Upper lobe of right lung (tissue), 1 donor: Measurements from ENCODE around the gene STK32B. TPM values are rescaled to one million over a fixed set of nuclear protein-coding genes. Genes with fewer than 3 reads are reported as not detected.
A peak's percentile ranks its signal among the peaks of the same experiment; 100 is the strongest.

ENCODE experiments used
- ATAC-seq: fragments of 200-7000 bp; cut with Tn5 transposase; one replicate; pipeline ENCODE4 v1.9.1; 2020; ENCODE audit warnings: mild to moderate bottlenecking, moderate library complexity
- DNase-seq: peaks from one replicate; pipeline ENCODE4 v3.0.0-alpha.2; 2020
- H3K27ac ChIP-seq: fragments of 200-600 bp; one replicate; pipeline ENCODE4 v1.8.0; 2022
- H3K27me3 ChIP-seq: fragments of 200-600 bp; one replicate; pipeline ENCODE4 v1.8.0; 2022; ENCODE audit warnings: mild to moderate bottlenecking
- H3K36me3 ChIP-seq: fragments of 200-600 bp; one replicate; pipeline ENCODE4 v1.8.0; 2022
- H3K4me1 ChIP-seq: fragments of 200-600 bp; one replicate; pipeline ENCODE4 v1.8.0; 2022
- H3K4me3 ChIP-seq: fragments of 200-600 bp; one replicate; pipeline ENCODE4 v1.8.0; 2022; ENCODE audit warnings: mild to moderate bottlenecking
- H3K9me3 ChIP-seq: fragments of 200-600 bp; one replicate; pipeline ENCODE4 v1.8.0; 2022
- intact Hi-C: fragments of 100-400 bp; cut with DNase I; formaldehyde crosslinking; loops from one replicate; pipeline ENCODE4 v1.11.0; 2022
- total RNA-seq: library from RNA; stranded (reverse); fragmentation: NEBNext Ultra II Directional; extraction: Animal tissue kit (Norgen Biotek cat#: 25700); gene quantifications from one replicate; pipeline ENCODE4 v1.2.1, GENCODE V29; 2021
- TF ChIP-seq, protein P1 (sequence below): fragments of 200-600 bp; IDR thresholded peaks from one replicate; pipeline ENCODE4 v1.8.0; 2022; ENCODE audit warnings: antibody characterized with exemption
- donor health status: DM: no; HTN: yes; CAD: no; lungs with severe emphysema.

Gene STK32B
- total RNA-seq, 1 donor from 2014 or later: 2.8 TPM

- H3K27ac ChIP-seq: no peak overlapping the region
- ATAC-seq: no peak
Observed at GRCh38 chr4:5355846-5356245, 304.6 kb downstream of the STK32B start.

GRCh38 chr4:5357870-5358269 lies 306.6 kb downstream of the STK32B start:
- no peak overlapping the region for H3K27ac ChIP-seq
- DNase-seq (no peak), ATAC-seq (no peak)
- H3K9me3 ChIP-seq: no peaks in the 10 kb centered on the region
- intact Hi-C loops: no loop called here
- no peak overlapping the region for H3K4me3 ChIP-seq
- TF ChIP-seq, protein P1, sequence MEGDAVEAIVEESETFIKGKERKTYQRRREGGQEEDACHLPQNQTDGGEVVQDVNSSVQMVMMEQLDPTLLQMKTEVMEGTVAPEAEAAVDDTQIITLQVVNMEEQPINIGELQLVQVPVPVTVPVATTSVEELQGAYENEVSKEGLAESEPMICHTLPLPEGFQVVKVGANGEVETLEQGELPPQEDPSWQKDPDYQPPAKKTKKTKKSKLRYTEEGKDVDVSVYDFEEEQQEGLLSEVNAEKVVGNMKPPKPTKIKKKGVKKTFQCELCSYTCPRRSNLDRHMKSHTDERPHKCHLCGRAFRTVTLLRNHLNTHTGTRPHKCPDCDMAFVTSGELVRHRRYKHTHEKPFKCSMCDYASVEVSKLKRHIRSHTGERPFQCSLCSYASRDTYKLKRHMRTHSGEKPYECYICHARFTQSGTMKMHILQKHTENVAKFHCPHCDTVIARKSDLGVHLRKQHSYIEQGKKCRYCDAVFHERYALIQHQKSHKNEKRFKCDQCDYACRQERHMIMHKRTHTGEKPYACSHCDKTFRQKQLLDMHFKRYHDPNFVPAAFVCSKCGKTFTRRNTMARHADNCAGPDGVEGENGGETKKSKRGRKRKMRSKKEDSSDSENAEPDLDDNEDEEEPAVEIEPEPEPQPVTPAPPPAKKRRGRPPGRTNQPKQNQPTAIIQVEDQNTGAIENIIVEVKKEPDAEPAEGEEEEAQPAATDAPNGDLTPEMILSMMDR: no peak
- no peaks in the 10 kb centered on the region for H3K27me3 ChIP-seq
- H3K36me3 ChIP-seq: no peaks in the 10 kb centered on the region
- H3K4me1 ChIP-seq: no peaks in the 10 kb centered on the region

More at GRCh38 chr4:5355846-5356245, 304.6 kb downstream of the STK32B start:
- TF ChIP-seq, protein P1: no peak
- no peaks in the 10 kb centered on the region for H3K9me3 ChIP-seq
- intact Hi-C loops: no loop called here
- H3K4me3 ChIP-seq: no peak overlapping the region
- no peaks in the 10 kb centered on the region for H3K36me3 ChIP-seq
- H3K27me3 ChIP-seq: no peaks in the 10 kb centered on the region
- no peak for DNase-seq
- no peaks in the 10 kb centered on the region for H3K4me1 ChIP-seq

DNA sequence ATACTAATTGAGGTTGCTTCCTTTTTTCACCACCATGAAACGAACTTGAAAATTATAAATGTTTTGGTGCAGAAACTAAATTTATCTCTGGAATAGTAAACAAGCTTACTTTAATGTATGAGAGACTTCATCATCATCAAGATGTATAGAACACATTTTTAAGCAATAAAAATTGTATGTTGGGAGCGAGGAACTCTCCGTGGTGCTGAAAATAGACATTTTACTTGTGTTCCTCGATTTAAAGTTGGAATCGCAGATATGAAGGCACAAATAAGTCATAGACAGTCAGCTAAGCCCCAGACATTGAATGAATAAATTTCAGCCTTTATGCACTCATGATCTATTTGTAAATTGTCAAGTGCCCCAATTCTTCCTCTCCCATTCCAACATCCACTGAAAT lies 310.7 kb downstream of the STK32B start:
- no peaks in the 10 kb centered on the region for H3K4me1 ChIP-seq
- TF ChIP-seq, protein P1: no peak
- ATAC-seq (no peak), DNase-seq (no peak)
- no peak overlapping the region for H3K27ac ChIP-seq
- H3K4me3 ChIP-seq: no peak overlapping the region
- no peaks in the 10 kb centered on the region for H3K27me3 ChIP-seq
- intact Hi-C loops: no loop called here
- no peaks in the 10 kb centered on the region for H3K9me3 ChIP-seq
- no peaks in the 10 kb centered on the region for H3K36me3 ChIP-seq

DNA sequence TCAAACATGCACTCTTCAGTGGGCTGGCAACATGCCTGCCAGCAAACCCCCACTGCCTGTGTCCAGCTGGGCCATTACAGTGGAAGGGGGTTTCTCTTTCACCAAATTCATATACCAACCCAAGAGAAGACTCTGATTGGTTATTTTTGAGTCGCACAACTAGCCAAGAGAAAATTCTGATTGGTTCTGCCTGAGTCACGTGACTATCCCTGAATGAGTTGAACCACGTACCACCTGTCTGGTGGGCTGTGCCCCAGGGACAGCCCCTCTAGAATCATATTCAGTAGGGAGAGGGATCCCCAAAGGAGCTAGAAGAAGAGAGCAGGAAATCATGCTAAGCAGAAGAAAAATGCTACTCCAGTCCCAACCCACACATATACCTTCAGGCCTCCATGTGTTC lies 313.1 kb downstream of the STK32B start:
- Histone ChIP-seq H3K4me1 (no peaks in the 10 kb centered on the region), H3K27ac (no peak overlapping the region), H3K9me3 (no peaks in the 10 kb centered on the region), H3K4me3 (no peak overlapping the region), H3K27me3 (no peaks in the 10 kb centered on the region), H3K36me3 (no peaks in the 10 kb centered on the region)
- DNase-seq: no peak
- intact Hi-C loops: no loop called here
- ATAC-seq: no peak
- TF ChIP-seq, protein P1: no peak

DNA sequence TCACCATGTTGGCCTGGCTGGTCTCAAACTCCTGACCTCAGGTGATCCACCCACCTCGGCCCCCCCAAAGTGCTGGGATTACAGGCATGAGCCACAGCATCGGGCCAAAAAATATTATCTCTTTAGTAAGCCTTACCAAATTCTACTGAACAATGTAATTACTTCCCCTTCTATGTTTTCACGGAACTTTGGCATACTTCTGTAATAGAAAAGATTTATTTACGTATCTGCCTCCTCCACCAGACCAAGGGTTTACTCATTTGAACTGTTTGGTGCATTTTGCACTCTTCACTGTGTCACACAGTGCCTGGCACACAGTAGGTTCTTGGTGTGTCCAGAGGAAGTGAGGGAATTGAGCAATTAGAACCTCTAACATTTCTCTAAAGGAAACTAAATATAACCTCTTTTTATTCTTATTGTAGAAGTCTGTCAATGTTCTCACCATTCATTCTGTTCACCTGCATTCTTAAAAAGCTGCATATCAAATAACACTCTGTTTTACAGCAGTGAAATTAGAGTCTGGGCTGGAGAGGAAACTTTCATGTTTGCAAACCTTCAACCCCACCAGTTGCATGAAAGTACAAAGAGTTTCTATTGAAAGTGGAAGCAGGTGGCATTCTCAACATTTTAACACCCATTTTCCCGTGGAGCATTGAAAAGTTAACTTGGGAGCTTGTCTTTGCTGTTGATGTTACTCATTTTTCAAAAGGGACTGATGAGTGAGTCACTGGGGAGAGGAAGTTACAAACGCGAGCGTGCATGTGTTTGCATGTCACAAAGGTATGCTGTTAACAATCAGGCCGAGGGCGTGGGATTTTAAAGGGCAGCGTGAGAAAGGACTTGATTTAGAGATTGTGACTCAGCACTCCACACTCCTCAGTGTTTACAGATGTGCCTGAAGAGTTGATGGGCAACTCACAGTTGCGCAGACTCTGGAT lies 314.1 kb downstream of the STK32B start:
- DNase-seq (no peak), ATAC-seq (peak; percentile 21)

More for the DNA sequence above, 314.1 kb downstream of the STK32B start:
- Histone ChIP-seq H3K4me3 (no peak overlapping the region), H3K27me3 (no peaks in the 10 kb centered on the region), H3K9me3 (no peaks in the 10 kb centered on the region), H3K4me1 (no peaks in the 10 kb centered on the region), H3K27ac (no peak overlapping the region), H3K36me3 (no peaks in the 10 kb centered on the region)
- intact Hi-C loops: no loop called here
- TF ChIP-seq, protein P1: no peak
